Measurements from ENCODE around the gene CELSR1. TPM values are rescaled to one million over a fixed set of nuclear protein-coding genes. Genes with fewer than 3 reads are reported as not detected.

The CELSR1 gene
- total RNA-seq, 2 experiments from 2014 or later: 3.7 to 5.2 TPM

- no peak overlapping the region for H3K4me2 ChIP-seq (ENCODE audit: low read length)
- BruUV-seq (replicated peaks): no TSS peak
- no peaks in the 10 kb centered on the region for H3K79me2 ChIP-seq (ENCODE audit: insufficient read depth, low read depth, low read length)
- no peaks in the 10 kb centered on the region for H4K20me1 ChIP-seq (ENCODE audit: insufficient read depth, low read length)
- no peaks in the 10 kb centered on the region for H3K9me3 ChIP-seq (ENCODE audit: low read length)
- no peak for TF ChIP-seq EZH2phosphoT487 (IDR thresholded peaks at IDR 0.05; ENCODE audit: borderline replicate concordance, low read depth, low read length)
- TF ChIP-seq, protein P1, sequence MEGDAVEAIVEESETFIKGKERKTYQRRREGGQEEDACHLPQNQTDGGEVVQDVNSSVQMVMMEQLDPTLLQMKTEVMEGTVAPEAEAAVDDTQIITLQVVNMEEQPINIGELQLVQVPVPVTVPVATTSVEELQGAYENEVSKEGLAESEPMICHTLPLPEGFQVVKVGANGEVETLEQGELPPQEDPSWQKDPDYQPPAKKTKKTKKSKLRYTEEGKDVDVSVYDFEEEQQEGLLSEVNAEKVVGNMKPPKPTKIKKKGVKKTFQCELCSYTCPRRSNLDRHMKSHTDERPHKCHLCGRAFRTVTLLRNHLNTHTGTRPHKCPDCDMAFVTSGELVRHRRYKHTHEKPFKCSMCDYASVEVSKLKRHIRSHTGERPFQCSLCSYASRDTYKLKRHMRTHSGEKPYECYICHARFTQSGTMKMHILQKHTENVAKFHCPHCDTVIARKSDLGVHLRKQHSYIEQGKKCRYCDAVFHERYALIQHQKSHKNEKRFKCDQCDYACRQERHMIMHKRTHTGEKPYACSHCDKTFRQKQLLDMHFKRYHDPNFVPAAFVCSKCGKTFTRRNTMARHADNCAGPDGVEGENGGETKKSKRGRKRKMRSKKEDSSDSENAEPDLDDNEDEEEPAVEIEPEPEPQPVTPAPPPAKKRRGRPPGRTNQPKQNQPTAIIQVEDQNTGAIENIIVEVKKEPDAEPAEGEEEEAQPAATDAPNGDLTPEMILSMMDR (conservative IDR thresholded peaks at IDR 0.05; ENCODE audit: low read length): no peak
- CTCF ChIA-PET (ENCODE audit: unreplicated experiment): no interaction called here
- intact Hi-C loops (cut with micrococcal nuclease; ENCODE audit: unreplicated experiment): no loop called here
- H3K4me1 ChIP-seq (ENCODE audit: insufficient read depth, low read length, poor library complexity, severe bottlenecking): no peaks in the 10 kb centered on the region
- no peak overlapping the region for H3K27ac ChIP-seq (ENCODE audit: low read depth, low read length, poor library complexity, severe bottlenecking)
- H2AFZ ChIP-seq (ENCODE audit: low read length): no peak overlapping the region
- no peaks in the 10 kb centered on the region for H3K9me2 ChIP-seq (ENCODE audit: insufficient read depth, low read length)
- DNase-seq (ENCODE audit: low spot score): no peak
- POLR2A ChIA-PET: interaction anchor here (0.7 kb wide), 1 partner anchor 54 kb away, joined by 3 read pairs; no protein-coding TSS in a partner anchor
- no peak overlapping the region for H3K4me3 ChIP-seq (ENCODE audit: low read depth, low read length, poor library complexity, severe bottlenecking)
- no peaks in the 10 kb centered on the region for H3K36me3 ChIP-seq (ENCODE audit: insufficient read depth, low read length)
Observed at GRCh38 chr22:46392137-46392844, 145.1 kb downstream of the CELSR1 start.

DNA sequence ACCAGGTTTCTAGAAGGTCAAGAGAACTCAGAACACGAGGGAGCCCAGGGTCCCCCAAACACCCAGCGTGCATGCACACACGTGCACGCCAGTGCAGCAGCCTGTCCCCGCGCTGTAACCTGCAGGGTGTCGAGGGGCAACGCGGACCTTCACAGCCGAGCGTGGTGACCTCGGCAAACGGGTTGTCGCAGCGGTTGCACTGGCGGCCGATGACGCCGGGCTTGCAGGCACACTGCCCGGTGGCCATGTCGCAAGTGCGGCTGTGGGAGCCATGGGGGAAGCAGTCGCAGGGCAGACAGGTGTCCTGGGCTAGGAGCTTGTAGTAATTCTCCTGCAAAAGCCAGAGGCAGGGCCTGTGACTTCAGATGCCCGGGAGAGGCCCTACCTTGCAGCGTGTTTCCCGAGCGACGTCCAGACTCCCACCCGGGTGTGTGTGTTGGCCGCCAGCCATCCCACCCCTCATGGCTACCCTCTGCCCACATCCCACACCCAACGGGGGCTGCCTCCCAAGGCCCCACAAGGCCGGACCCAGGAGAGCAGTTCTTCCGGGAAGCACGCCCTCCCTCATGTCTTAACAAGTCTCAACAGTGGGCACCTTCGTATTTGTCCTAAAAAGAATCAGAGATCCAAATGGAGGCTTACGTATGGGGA lies 145.8 kb downstream of the CELSR1 start:
- DNase-seq (ENCODE audit: low spot score): no peak
- no peak overlapping the region for H3K4me2 ChIP-seq (ENCODE audit: low read length)
- BruUV-seq (replicated peaks): no TSS peak
- H2AFZ ChIP-seq (ENCODE audit: low read length): no peak overlapping the region
- intact Hi-C loops (cut with micrococcal nuclease; ENCODE audit: unreplicated experiment): no loop called here
- no peak overlapping the region for H3K27ac ChIP-seq (ENCODE audit: low read depth, low read length, poor library complexity, severe bottlenecking)
- H3K79me2 ChIP-seq (ENCODE audit: insufficient read depth, low read depth, low read length): no peaks in the 10 kb centered on the region
- TF ChIP-seq, protein P1 (conservative IDR thresholded peaks at IDR 0.05; ENCODE audit: low read length): no peak
- no peak for TF ChIP-seq EZH2phosphoT487 (IDR thresholded peaks at IDR 0.05; ENCODE audit: borderline replicate concordance, low read depth, low read length)
- H3K4me3 ChIP-seq (ENCODE audit: low read depth, low read length, poor library complexity, severe bottlenecking): no peak overlapping the region
- CTCF ChIA-PET (ENCODE audit: unreplicated experiment): no interaction called here
- H3K36me3 ChIP-seq (ENCODE audit: insufficient read depth, low read length): no peaks in the 10 kb centered on the region
- H3K4me1 ChIP-seq (ENCODE audit: insufficient read depth, low read length, poor library complexity, severe bottlenecking): no peaks in the 10 kb centered on the region
- no peaks in the 10 kb centered on the region for H3K9me3 ChIP-seq (ENCODE audit: low read length)
- POLR2A ChIA-PET: no interaction called here
- H4K20me1 ChIP-seq (ENCODE audit: insufficient read depth, low read length): no peaks in the 10 kb centered on the region
- no peaks in the 10 kb centered on the region for H3K9me2 ChIP-seq (ENCODE audit: insufficient read depth, low read length)

Measured in OCI-LY7 (cell line).